ENCODE results near the gene TCF25. TPM values are rescaled to one million over a fixed set of nuclear protein-coding genes. Genes with fewer than 3 reads are reported as not detected.

TCF25 gene
- total RNA-seq, 4 donors from 2014 or later = 126 to 151 (median 137) TPM

DNA sequence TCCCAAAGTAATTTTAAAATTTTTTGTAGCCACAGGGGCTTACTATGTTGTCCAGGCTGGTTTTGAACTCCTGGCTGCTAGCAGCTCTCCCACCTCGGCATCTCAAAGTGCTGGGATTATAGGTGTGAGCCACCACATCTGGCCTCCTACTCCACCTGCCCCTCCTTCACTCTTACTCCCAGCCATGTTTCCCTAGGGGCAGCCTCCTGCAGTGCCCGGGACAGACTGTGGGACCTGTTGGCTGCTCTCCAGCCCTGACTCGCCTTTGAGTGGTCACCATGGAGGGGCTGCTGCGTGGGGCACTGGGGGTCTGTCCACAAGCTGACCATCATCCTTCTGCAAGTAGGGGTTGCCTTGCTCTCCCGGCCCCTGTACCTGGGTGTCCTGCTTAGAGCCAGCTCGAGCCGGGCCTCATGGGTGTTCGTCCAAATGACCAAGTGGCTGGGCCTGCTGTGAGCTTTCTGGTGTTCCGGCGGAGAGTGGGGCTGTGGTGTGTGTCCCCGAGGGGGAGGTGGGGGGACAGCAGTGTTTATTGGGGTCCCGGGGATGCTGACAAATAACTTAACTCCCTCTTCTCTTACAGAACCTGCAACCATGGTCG, 28.6 kb upstream of the TCF25 start:
- no peak for DNase-seq (ENCODE audit: extremely low spot score)
- Histone ChIP-seq H3K27me3 (no peaks in the 10 kb centered on the region), H3K36me3 (no peaks in the 10 kb centered on the region), H3K4me3 (no peak overlapping the region), H3K9me3 (no peaks in the 10 kb centered on the region), H3K27ac (replicated peaks in 1 of 4) (no peak overlapping the region), H3K4me1 (peaks cover 0 to 5% (median 0%) of the 10 kb centered on the region in 4 donors)
- TF ChIP-seq POLR2AphosphoS5 (IDR thresholded peaks at IDR 0.05) (no peak), EP300 (IDR thresholded peaks at IDR 0.05) (no peak)
- WGBS = 91% methylated on average over 5 of the region's 13 CpGs
- intact Hi-C loops (cut with DNase I) = no loop called here

DNA sequence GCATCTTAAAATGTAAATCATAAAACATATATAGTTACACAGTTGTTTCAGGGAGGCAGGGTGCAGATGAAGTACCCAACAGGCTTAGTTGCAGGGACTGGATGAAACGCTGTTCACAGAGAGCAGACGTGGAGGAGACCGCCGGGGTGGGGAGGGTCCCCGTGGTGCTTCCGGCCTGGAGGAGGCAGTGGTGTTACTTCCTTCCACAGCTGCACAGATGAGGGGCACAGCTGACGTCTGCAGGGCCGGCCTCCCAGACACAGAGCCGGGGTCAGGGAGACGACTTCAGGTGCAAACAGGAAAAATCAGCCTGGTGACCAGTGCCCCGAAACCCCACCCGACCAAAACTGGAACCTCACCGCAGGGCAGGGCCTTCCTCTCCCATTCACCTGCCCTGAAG, 28.0 kb upstream of the TCF25 start:
- H3K36me3 ChIP-seq = no peaks in the 10 kb centered on the region
- no peak for DNase-seq (ENCODE audit: extremely low spot score)
- WGBS = 56% methylated on average over 13 of the region's 13 CpGs
- TF ChIP-seq POLR2A (IDR thresholded peaks at IDR 0.05; ENCODE audit: low read depth) = no peak
- TF ChIP-seq, protein P1, sequence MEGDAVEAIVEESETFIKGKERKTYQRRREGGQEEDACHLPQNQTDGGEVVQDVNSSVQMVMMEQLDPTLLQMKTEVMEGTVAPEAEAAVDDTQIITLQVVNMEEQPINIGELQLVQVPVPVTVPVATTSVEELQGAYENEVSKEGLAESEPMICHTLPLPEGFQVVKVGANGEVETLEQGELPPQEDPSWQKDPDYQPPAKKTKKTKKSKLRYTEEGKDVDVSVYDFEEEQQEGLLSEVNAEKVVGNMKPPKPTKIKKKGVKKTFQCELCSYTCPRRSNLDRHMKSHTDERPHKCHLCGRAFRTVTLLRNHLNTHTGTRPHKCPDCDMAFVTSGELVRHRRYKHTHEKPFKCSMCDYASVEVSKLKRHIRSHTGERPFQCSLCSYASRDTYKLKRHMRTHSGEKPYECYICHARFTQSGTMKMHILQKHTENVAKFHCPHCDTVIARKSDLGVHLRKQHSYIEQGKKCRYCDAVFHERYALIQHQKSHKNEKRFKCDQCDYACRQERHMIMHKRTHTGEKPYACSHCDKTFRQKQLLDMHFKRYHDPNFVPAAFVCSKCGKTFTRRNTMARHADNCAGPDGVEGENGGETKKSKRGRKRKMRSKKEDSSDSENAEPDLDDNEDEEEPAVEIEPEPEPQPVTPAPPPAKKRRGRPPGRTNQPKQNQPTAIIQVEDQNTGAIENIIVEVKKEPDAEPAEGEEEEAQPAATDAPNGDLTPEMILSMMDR (IDR thresholded peaks at IDR 0.05) = no peak
- TF ChIP-seq POLR2AphosphoS5 (IDR thresholded peaks at IDR 0.05) = no peak
- no peak for TF ChIP-seq EP300 (IDR thresholded peaks at IDR 0.05)
- no peak overlapping the region for H3K27ac ChIP-seq (replicated peaks in 1 of 4)
- no peak overlapping the region for H3K4me3 ChIP-seq
- H3K27me3 ChIP-seq = no peaks in the 10 kb centered on the region
- peaks cover 0 to 5% (median 0%) of the 10 kb centered on the region in 4 donors for H3K4me1 ChIP-seq
- intact Hi-C loops (cut with DNase I) = no loop called here
- no peaks in the 10 kb centered on the region for H3K9me3 ChIP-seq

DNA sequence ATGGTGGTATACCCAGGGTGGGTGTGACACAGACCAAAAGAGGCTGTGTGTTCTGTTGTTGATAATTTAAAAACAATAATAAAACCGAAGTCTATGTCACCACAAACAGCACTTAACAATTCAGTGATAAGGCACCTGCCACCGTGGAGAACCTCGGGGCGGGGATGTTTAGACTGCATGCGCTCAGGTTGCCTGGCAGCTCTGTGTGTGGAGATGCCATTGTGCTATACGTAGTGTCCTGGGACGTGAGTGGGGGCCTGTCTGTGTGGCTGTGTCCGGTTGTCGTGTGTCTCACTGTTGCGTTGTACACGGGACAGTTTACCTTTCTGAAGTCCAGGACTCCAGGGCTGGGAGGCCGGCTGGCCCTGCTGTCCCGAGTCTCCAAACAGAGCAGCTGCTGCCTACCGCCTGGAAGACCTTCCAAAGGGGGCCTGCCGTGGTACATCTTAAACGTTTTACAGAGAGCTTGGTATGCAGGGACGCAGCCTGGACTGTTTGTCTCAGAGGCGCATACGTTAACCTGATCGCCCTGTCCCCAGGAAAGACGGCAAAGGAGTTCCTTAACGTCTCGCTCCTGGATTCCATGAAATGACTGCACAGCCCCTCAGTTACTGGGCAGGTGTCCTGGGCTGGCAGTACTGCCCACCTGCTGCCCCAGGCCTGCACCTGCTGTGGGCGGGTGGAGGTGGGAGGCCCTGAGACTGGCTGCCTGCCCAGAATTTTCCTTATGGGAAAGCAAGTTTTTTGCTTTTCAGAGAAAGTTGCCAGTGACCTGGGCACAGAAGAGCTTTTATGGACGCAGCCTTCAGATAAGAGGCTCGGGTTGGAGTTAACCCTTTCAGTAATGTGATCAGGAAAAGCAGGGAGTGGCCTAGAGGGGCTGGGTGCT, 26.1 kb upstream of the TCF25 start:
- 76% methylated on average over 20 of the region's 26 CpGs for WGBS
- no peaks in the 10 kb centered on the region for H3K36me3 ChIP-seq
- no peaks in the 10 kb centered on the region for H3K9me3 ChIP-seq
- H3K27ac ChIP-seq (replicated peaks in 1 of 4) = no peak overlapping the region
- no peak for TF ChIP-seq POLR2A (IDR thresholded peaks at IDR 0.05; ENCODE audit: low read depth)
- no peak for TF ChIP-seq POLR2AphosphoS5 (IDR thresholded peaks at IDR 0.05)
- TF ChIP-seq, protein P1 (IDR thresholded peaks at IDR 0.05) = no peak
- TF ChIP-seq EP300 (IDR thresholded peaks at IDR 0.05) = no peak
- no peak for DNase-seq (ENCODE audit: extremely low spot score)
- H3K27me3 ChIP-seq = no peaks in the 10 kb centered on the region
- intact Hi-C loops (cut with DNase I) = no loop called here
- H3K4me1 ChIP-seq = peaks cover 0 to 5% (median 0%) of the 10 kb centered on the region in 4 donors
- no peak overlapping the region for H3K4me3 ChIP-seq

DNA sequence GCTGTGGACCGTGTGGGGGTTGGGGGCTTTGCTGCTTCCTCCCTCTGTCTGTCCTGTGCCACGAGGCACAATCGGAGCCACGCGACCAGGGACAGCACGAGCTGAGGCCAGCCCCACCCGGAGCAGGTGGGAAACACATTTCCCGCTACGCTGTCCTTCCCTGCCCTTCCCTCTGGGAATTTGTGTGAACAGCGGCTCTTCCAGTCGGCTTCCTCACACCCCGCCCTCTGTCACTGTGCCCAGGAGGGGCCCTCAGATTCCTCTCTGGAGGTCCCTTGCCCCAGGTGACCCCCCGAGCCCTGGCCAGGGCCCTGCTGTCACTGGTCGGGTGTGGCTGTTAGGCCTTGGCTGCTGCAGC, 25.5 kb upstream of the TCF25 start:
- WGBS = 61% methylated on average over 13 of the region's 14 CpGs
- intact Hi-C loops (cut with DNase I) = no loop called here
- no peaks in the 10 kb centered on the region for H3K36me3 ChIP-seq

DNA sequence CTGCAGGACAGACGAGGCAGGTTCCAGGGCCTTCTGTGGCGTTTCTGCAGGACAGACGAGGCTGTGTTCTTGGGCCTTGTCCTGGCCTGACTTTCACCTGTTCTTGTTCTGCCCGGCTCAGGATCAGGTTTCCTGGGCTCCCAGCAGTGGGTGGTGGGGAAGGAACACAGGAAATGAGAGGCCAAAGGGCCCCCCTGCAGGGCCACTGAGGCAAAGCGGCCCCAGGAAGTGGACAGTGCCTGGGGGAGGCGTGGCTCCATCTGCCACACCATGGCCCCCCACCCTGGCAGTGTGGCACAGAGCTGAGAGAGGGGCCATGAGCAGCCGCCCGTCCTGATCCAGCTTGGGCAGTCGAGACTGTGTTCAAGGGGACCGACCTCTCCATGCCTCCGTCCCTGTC, 24.4 kb upstream of the TCF25 start:
- WGBS = 96% methylated on average over 4 of the region's 11 CpGs
- DNase-seq (ENCODE audit: extremely low spot score) = no peak
- H3K4me1 ChIP-seq = peaks cover 0 to 5% (median 0%) of the 10 kb centered on the region in 4 donors

More for the DNA sequence above, 25.5 kb upstream of the TCF25 start:
- H3K27ac ChIP-seq (replicated peaks in 1 of 4) = no peak overlapping the region
- no peaks in the 10 kb centered on the region for H3K27me3 ChIP-seq
- peaks cover 0 to 5% (median 0%) of the 10 kb centered on the region in 4 donors for H3K4me1 ChIP-seq
- TF ChIP-seq EP300 (IDR thresholded peaks at IDR 0.05) (no peak), POLR2A (IDR thresholded peaks at IDR 0.05; ENCODE audit: low read depth) (no peak), POLR2AphosphoS5 (IDR thresholded peaks at IDR 0.05) (no peak)
- TF ChIP-seq, protein P1 (IDR thresholded peaks at IDR 0.05) = no peak
- no peak overlapping the region for H3K4me3 ChIP-seq
- H3K9me3 ChIP-seq = no peaks in the 10 kb centered on the region
- DNase-seq (ENCODE audit: extremely low spot score) = no peak

More for the DNA sequence above, 24.4 kb upstream of the TCF25 start:
- H3K27me3 ChIP-seq = no peaks in the 10 kb centered on the region
- no peak for TF ChIP-seq POLR2AphosphoS5 (IDR thresholded peaks at IDR 0.05)
- TF ChIP-seq EP300 (IDR thresholded peaks at IDR 0.05) = no peak
- TF ChIP-seq POLR2A (IDR thresholded peaks at IDR 0.05; ENCODE audit: low read depth) = no peak
- TF ChIP-seq, protein P1 (IDR thresholded peaks at IDR 0.05) = no peak
- intact Hi-C loops (cut with DNase I) = no loop called here
- no peaks in the 10 kb centered on the region for H3K9me3 ChIP-seq
- no peaks in the 10 kb centered on the region for H3K36me3 ChIP-seq
- H3K27ac ChIP-seq (replicated peaks in 1 of 4) = no peak overlapping the region
- no peak overlapping the region for H3K4me3 ChIP-seq
